ENCODE results near the gene NOS3. TPM values are rescaled to one million over a fixed set of nuclear protein-coding genes. Genes with fewer than 3 reads are reported as not detected.
A peak's percentile ranks its signal among the peaks of the same experiment; 100 is the strongest.
"Not testable (repeated sequence)": the region's sequence is repeated elsewhere in the genome, so short reads cannot be mapped to it uniquely, and the experiment has no call there.

Gene NOS3
- total RNA-seq, 3 donors from 2014 or later = 2.5 to 6.3 (median 6.0) TPM

- Histone ChIP-seq H3K9me3 (no peaks in the 10 kb centered on the region), H3K4me3 (no peak overlapping the region), H3K4me1 (ENCODE audit: low read depth) (peaks cover 10% of the 10 kb centered on the region), H3K36me3 (ENCODE audit: low read depth) (no peaks in the 10 kb centered on the region)
- TF ChIP-seq CTCF (IDR thresholded peaks at IDR 0.05) = no peak
- intact Hi-C loops (cut with DNase I, micrococcal nuclease) = no loop called here
- DNase-seq = no peak
- ATAC-seq = no peak
Measured at GRCh38 chr7:151009327-151010036, 18.7 kb downstream of the NOS3 start.

GRCh38 chr7:151010037-151010306 is 19.2 kb downstream of the NOS3 start:
- intact Hi-C loops (cut with DNase I, micrococcal nuclease) = no loop called here
- Histone ChIP-seq H3K4me1 (ENCODE audit: low read depth) (peaks cover 10% of the 10 kb centered on the region), H3K36me3 (ENCODE audit: low read depth) (no peaks in the 10 kb centered on the region), H3K9me3 (no peaks in the 10 kb centered on the region), H3K4me3 (no peak overlapping the region)
- ATAC-seq (no peak), DNase-seq (no peak)
- TF ChIP-seq CTCF (IDR thresholded peaks at IDR 0.05) = no peak

- H3K4me1 ChIP-seq (ENCODE audit: low read depth) = peaks cover 10% of the 10 kb centered on the region
- TF ChIP-seq CTCF (IDR thresholded peaks at IDR 0.05) = no peak
- no peaks in the 10 kb centered on the region for H3K36me3 ChIP-seq (ENCODE audit: low read depth)
- intact Hi-C loops (cut with DNase I, micrococcal nuclease) = no loop called here
- ATAC-seq (no peak), DNase-seq (no peak)
- H3K9me3 ChIP-seq = no peaks in the 10 kb centered on the region
- no peak overlapping the region for H3K4me3 ChIP-seq
Measured at GRCh38 chr7:151010307-151011096, 19.7 kb downstream of the NOS3 start.

GRCh38 chr7:151011097-151011409 is 20.2 kb downstream of the NOS3 start:
- peaks cover 10% of the 10 kb centered on the region for H3K4me1 ChIP-seq (ENCODE audit: low read depth)

GRCh38 chr7:151011616-151012015 is 20.8 kb downstream of the NOS3 start:
- DNase-seq; ATAC-seq; H3K9me3 ChIP-seq; intact Hi-C loops (cut with DNase I, micrococcal nuclease); H3K4me3 ChIP-seq; H3K36me3 ChIP-seq (ENCODE audit: low read depth): not testable (repeated sequence)
- H3K4me1 ChIP-seq (ENCODE audit: low read depth) = peaks cover 10% of the 10 kb centered on the region

More at GRCh38 chr7:151011097-151011409, 20.2 kb downstream of the NOS3 start:
- no peak for TF ChIP-seq CTCF (IDR thresholded peaks at IDR 0.05)
- ATAC-seq (no peak), DNase-seq (no peak)
- Histone ChIP-seq H3K4me3 (no peak overlapping the region), H3K36me3 (ENCODE audit: low read depth) (no peaks in the 10 kb centered on the region), H3K9me3 (no peaks in the 10 kb centered on the region)
- intact Hi-C loops (cut with DNase I, micrococcal nuclease) = no loop called here

GRCh38 chr7:151012031-151012692 is 21.3 kb downstream of the NOS3 start:
- H3K36me3 ChIP-seq (ENCODE audit: low read depth) = no peaks in the 10 kb centered on the region
- ATAC-seq (peak; percentile 79), DNase-seq (peak in 2 of 3 donors; percentile 69 to 76)
- intact Hi-C loops (cut with DNase I, micrococcal nuclease) = no loop called here
- no peaks in the 10 kb centered on the region for H3K9me3 ChIP-seq
- no peak overlapping the region for H3K4me3 ChIP-seq
- no peak for TF ChIP-seq CTCF (IDR thresholded peaks at IDR 0.05)
- H3K4me1 ChIP-seq (ENCODE audit: low read depth) = peaks cover 10% of the 10 kb centered on the region
